Measurements from ENCODE around the gene SERPINB5. TPM values are rescaled to one million over a fixed set of nuclear protein-coding genes. Genes with fewer than 3 reads are reported as not detected.

Gene SERPINB5
- total and polyA plus RNA-seq, 8 donors, result 0.72 to 27.1 (median 3.9) TPM; not detected in 5

- H3K27ac ChIP-seq, result no peak overlapping the region
- intact Hi-C loops (cut with DNase I; ENCODE audit: low total_unique reads), result no loop called here
- H3K9me3 ChIP-seq, result no peaks in the 10 kb centered on the region
- TF ChIP-seq EP300 (IDR thresholded peaks at IDR 0.05), result no peak
- TF ChIP-seq POLR2AphosphoS5 (IDR thresholded peaks at IDR 0.05), result no peak
- no peak for TF ChIP-seq POLR2A (IDR thresholded peaks at IDR 0.05)
- TF ChIP-seq CTCF (IDR thresholded peaks at IDR 0.05), result no peak
- H3K4me3 ChIP-seq, result no peak overlapping the region
- DNase-seq, result no peak
- peaks cover 0 to 1% (median under 1%) of the 10 kb centered on the region in 4 donors for H3K4me1 ChIP-seq
- 62 to 68% (median 67%) methylated on average over 6 of the region's 6 CpGs for WGBS, 5 donors
- peaks cover 0 to 2% (median 0%) of the 10 kb centered on the region in 3 donors for H3K27me3 ChIP-seq
- H3K36me3 ChIP-seq, result no peaks in the 10 kb centered on the region
Measured at GRCh38 chr18:63457977-63458376, 18.8 kb upstream of the SERPINB5 start.

GRCh38 chr18:63460414-63460813 is 16.3 kb upstream of the SERPINB5 start:
- no peak for TF ChIP-seq EP300 (IDR thresholded peaks at IDR 0.05)
- no peak for TF ChIP-seq POLR2A (IDR thresholded peaks at IDR 0.05)
- no peak for TF ChIP-seq CTCF (IDR thresholded peaks at IDR 0.05)
- TF ChIP-seq POLR2AphosphoS5 (IDR thresholded peaks at IDR 0.05), result no peak
- no peak for DNase-seq
- Histone ChIP-seq H3K36me3 (no peaks in the 10 kb centered on the region), H3K9me3 (no peaks in the 10 kb centered on the region), H3K4me3 (no peak overlapping the region), H3K27ac (no peak overlapping the region), H3K27me3 (peaks cover 0 to 7% (median 0%) of the 10 kb centered on the region in 3 donors), H3K4me1 (no peaks in the 10 kb centered on the region)
- 38 to 67% (median 62%) methylated on average over 1 of the region's 1 CpG for WGBS, 5 donors
- intact Hi-C loops (cut with DNase I; ENCODE audit: low total_unique reads), result no loop called here

GRCh38 chr18:63464434-63464833 is 12.3 kb upstream of the SERPINB5 start:
- H3K4me1 ChIP-seq, result no peaks in the 10 kb centered on the region
- H3K9me3 ChIP-seq, result no peaks in the 10 kb centered on the region
- peaks cover 0 to 12% (median 0%) of the 10 kb centered on the region in 3 donors for H3K27me3 ChIP-seq
- H3K27ac ChIP-seq, result no peak overlapping the region
- 84 to 93% (median 88%) methylated on average over 2 of the region's 2 CpGs for WGBS, 5 donors
- no peaks in the 10 kb centered on the region for H3K36me3 ChIP-seq
- DNase-seq, result no peak
- intact Hi-C loops (cut with DNase I; ENCODE audit: low total_unique reads), result no loop called here
- TF ChIP-seq POLR2A (IDR thresholded peaks at IDR 0.05), result no peak
- TF ChIP-seq POLR2AphosphoS5 (IDR thresholded peaks at IDR 0.05), result no peak
- no peak for TF ChIP-seq CTCF (IDR thresholded peaks at IDR 0.05)
- TF ChIP-seq EP300 (IDR thresholded peaks at IDR 0.05), result no peak
- H3K4me3 ChIP-seq, result no peak overlapping the region

GRCh38 chr18:63465059-63465458 is 11.7 kb upstream of the SERPINB5 start:
- WGBS, 5 donors, result 59 to 85% (median 72%) methylated on average over 2 of the region's 2 CpGs
- H3K9me3 ChIP-seq, result no peaks in the 10 kb centered on the region

More at GRCh38 chr18:63465059-63465458, 11.7 kb upstream of the SERPINB5 start:
- Histone ChIP-seq H3K4me1 (no peaks in the 10 kb centered on the region), H3K27ac (no peak overlapping the region), H3K27me3 (peaks cover 0 to 12% (median 0%) of the 10 kb centered on the region in 3 donors), H3K4me3 (no peak overlapping the region), H3K36me3 (no peaks in the 10 kb centered on the region)
- DNase-seq, result no peak
- intact Hi-C loops (cut with DNase I; ENCODE audit: low total_unique reads), result no loop called here
- no peak for TF ChIP-seq CTCF (IDR thresholded peaks at IDR 0.05)
- TF ChIP-seq POLR2AphosphoS5 (IDR thresholded peaks at IDR 0.05), result no peak
- no peak for TF ChIP-seq POLR2A (IDR thresholded peaks at IDR 0.05)
- TF ChIP-seq EP300 (IDR thresholded peaks at IDR 0.05), result no peak
